HCT116 (cell line): ENCODE results near the gene MYH6. TPM values are rescaled to one million over a fixed set of nuclear protein-coding genes. Genes with fewer than 3 reads are reported as not detected.

ENCODE experiments used
- ATAC-seq: fragments of 200-7000 bp; cut with Tn5 transposase; 2 replicates; pipeline ENCODE4 v1.9.1; 2020; ENCODE audit warnings: mild to moderate bottlenecking, moderate library complexity
- BruUV-seq: library from RNA; stranded (reverse); fragments of 400-500 nt; replicated peaks from 2 replicates; lab custom pipeline; 2021; lab: Mats Ljungman, UMichigan
- CTCF ChIA-PET: fragments of 300-600 bp; sonication (Branson Sonifier 250); formaldehyde crosslinking; loops from one replicate; lab custom pipeline; 2021; ENCODE audit warnings: antibody characterized with exemption; lab: Charles Lee
- POLR2A ChIA-PET: fragments of 300-600, 350-600 bp; sonication (Branson Sonifier 250); formaldehyde crosslinking; loops from one replicate; lab custom pipeline; 2021; ENCODE audit warnings: antibody characterized with exemption; lab: Charles Lee
- RAD21 ChIA-PET, 2 experiments: fragments of 300-600 bp; sonication (Branson Sonifier 250); formaldehyde crosslinking; loops; one replicate each; lab custom pipeline; 2023; ENCODE audit warnings: low total read pairs in 2 of 2; ENCODE audit not compliant: uncharacterized antibody in 2 of 2, unreplicated experiment in 2 of 2, low non-redundant PET in 1 of 2; lab: Charles Lee
- DNase-seq: peaks from one replicate; pipeline ENCODE4 v3.0.0-alpha.2; 2010; ENCODE audit warnings: low read depth, low spot score
- H2AFZ ChIP-seq: fragments of 200-600 bp; shearing (Covaris generic), sonication (generic); 2 replicates; pipeline ENCODE4 v1.6.1; 2017; ENCODE audit warnings: low read depth, mixed run types, mixed read lengths, antibody characterized with exemption, low read length; ENCODE audit not compliant: poor library complexity, severe bottlenecking
- H3K27ac ChIP-seq: 2 replicates; pipeline ENCODE4 v1.5.1; 2012; ENCODE audit warnings: low read depth, low read length
- H3K27me3 ChIP-seq: fragments of 200-600 bp; sonication (generic); 2 replicates; pipeline ENCODE4 v1.6.1; 2016; ENCODE audit warnings: mixed run types, low read length, mixed read lengths; ENCODE audit not compliant: insufficient read depth
- H3K36me3 ChIP-seq, 2 experiments: fragments of 200-500 bp in 1 of 2; fragments of 200-600 bp in 1 of 2; sonication (Bioruptor generic) in 1 of 2; sonication (generic) in 1 of 2; 2 replicates each; pipeline versions ENCODE4 v1.5.1 to v1.6.1; 2014 to 2016; ENCODE audit warnings: low read length in 2 of 2, inconsistent platforms in 1 of 2, mixed read lengths in 1 of 2, mixed run types in 1 of 2; ENCODE audit not compliant: insufficient read depth in 2 of 2, control insufficient read depth in 1 of 2
- H3K4me1 ChIP-seq, 2 experiments: fragments of 200-600 bp in 1 of 2; sonication (generic) in 1 of 2; 2 replicates each; pipeline versions ENCODE4 v1.5.1 to v1.6.1; 2012 to 2017; ENCODE audit warnings: low read length in 2 of 2, inconsistent platforms in 1 of 2, mild to moderate bottlenecking in 1 of 2, mixed read lengths in 1 of 2, mixed run types in 1 of 2, moderate library complexity in 1 of 2; ENCODE audit not compliant: insufficient read depth in 2 of 2, control insufficient read depth in 1 of 2
- H3K4me2 ChIP-seq: fragments of 200-600 bp; sonication (generic); 2 replicates; pipeline ENCODE4 v1.6.1; 2017; ENCODE audit warnings: mixed run types, low read length, mixed read lengths
- H3K4me3 ChIP-seq, 2 experiments: fragments of 200-600 bp in 1 of 2; sonication (generic) in 1 of 2; replicated peaks in 1 of 2; 2 replicates each; pipeline ENCODE4 v1.5.1; 2011 to 2016; ENCODE audit warnings: low read length in 2 of 2, control low read depth in 1 of 2, low read depth in 1 of 2, mild to moderate bottlenecking in 1 of 2, mixed read lengths in 1 of 2, mixed run types in 1 of 2
- H3K79me2 ChIP-seq: fragments of 200-600 bp; sonication (generic); 2 replicates; pipeline ENCODE4 v1.6.1; 2017; ENCODE audit warnings: mild to moderate bottlenecking, mixed run types, low read length, moderate library complexity, mixed read lengths; ENCODE audit not compliant: insufficient read depth
- H3K9ac ChIP-seq: fragments of 200-600 bp; sonication (generic); 2 replicates; pipeline ENCODE4 v1.6.1; 2016; ENCODE audit warnings: low read length, mixed read lengths
- H3K9me2 ChIP-seq: fragments of 200-600 bp; sonication (generic), shearing (Covaris generic); 2 replicates; pipeline ENCODE4 v1.6.1; 2017; ENCODE audit warnings: mixed run types, mild to moderate bottlenecking, moderate library complexity; ENCODE audit not compliant: insufficient read depth
- H3K9me3 ChIP-seq, 2 experiments: fragments of 200-500 bp in 1 of 2; fragments of 200-600 bp in 1 of 2; sonication (Bioruptor generic) in 1 of 2; sonication (generic) in 1 of 2; 2 replicates each; pipeline ENCODE4 v1.6.1; 2014 to 2017; ENCODE audit warnings: low read length in 2 of 2, mixed read lengths in 2 of 2, inconsistent platforms in 1 of 2, low read depth in 1 of 2, mild to moderate bottlenecking in 1 of 2, mixed run types in 1 of 2, moderate library complexity in 1 of 2; ENCODE audit not compliant: control insufficient read depth in 1 of 2, insufficient read depth in 1 of 2
- H4K20me1 ChIP-seq: fragments of 200-600 bp; sonication (generic), shearing (Covaris generic); 2 replicates; pipeline ENCODE4 v1.6.1; 2017; ENCODE audit warnings: mixed run types, mild to moderate bottlenecking, moderate library complexity; ENCODE audit not compliant: insufficient read depth
- ATF3 ChIP-seq: IDR thresholded peaks from 2 replicates; pipeline ENCODE4 v1.6.1; 2012
- CBX3 ChIP-seq: IDR thresholded peaks from 2 replicates; pipeline ENCODE4 v1.6.1; 2012; ENCODE audit warnings: low read depth
- CEBPB ChIP-seq: IDR thresholded peaks from 2 replicates; pipeline ENCODE4 v1.6.1; 2012; ENCODE audit warnings: low read depth
- CTCF ChIP-seq, 3 experiments: fragments of 200-600 bp in 1 of 3; sonication (generic) in 1 of 3; IDR thresholded peaks in 2 of 3; conservative IDR thresholded peaks in 1 of 3; 2 replicates each; pipeline ENCODE4 v1.5.1; 2012 to 2017; ENCODE audit warnings: low read depth in 2 of 3, low read length in 2 of 3, antibody characterized with exemption in 1 of 3, borderline replicate concordance in 1 of 3, control low read depth in 1 of 3, mild to moderate bottlenecking in 1 of 3, mixed read lengths in 1 of 3, mixed run types in 1 of 3, moderate library complexity in 1 of 3; ENCODE audit not compliant: insufficient read depth in 1 of 3
- ELF1 ChIP-seq: IDR thresholded peaks from 2 replicates; pipeline ENCODE4 v1.6.1; 2012; ENCODE audit warnings: low read depth, borderline replicate concordance
- EZH2 ChIP-seq: fragments of 200-600 bp; sonication (generic); IDR thresholded peaks from 2 replicates; pipeline ENCODE4 v1.6.1; 2017; ENCODE audit warnings: antibody characterized with exemption, mixed run types
- FOSL1 ChIP-seq: IDR thresholded peaks from 2 replicates; pipeline ENCODE4 v1.6.1; 2012; ENCODE audit warnings: low read depth
- MAX ChIP-seq: IDR thresholded peaks from 2 replicates; pipeline ENCODE4 v1.6.1; 2012
- POLR2AphosphoS5 ChIP-seq: IDR thresholded peaks from 2 replicates; pipeline ENCODE4 v1.6.1; 2011; ENCODE audit warnings: mild to moderate bottlenecking, low read depth, low read length, moderate library complexity
- RAD21 ChIP-seq: IDR thresholded peaks from 2 replicates; pipeline ENCODE4 v1.6.1; 2012; ENCODE audit warnings: low read depth, mild to moderate bottlenecking
- REST ChIP-seq: IDR thresholded peaks from 2 replicates; pipeline ENCODE4 v1.6.1; 2012; ENCODE audit warnings: low read depth
- SP1 ChIP-seq: IDR thresholded peaks from 2 replicates; pipeline ENCODE4 v1.6.1; 2012; ENCODE audit warnings: low read depth
- SRF ChIP-seq: IDR thresholded peaks from 2 replicates; pipeline ENCODE4 v1.6.1; 2012; ENCODE audit warnings: low read depth
- TCF7L2 ChIP-seq: IDR thresholded peaks from 2 replicates; pipeline ENCODE4 v1.7.0; 2011; ENCODE audit warnings: borderline replicate concordance, inconsistent platforms; ENCODE audit not compliant: insufficient read depth, insufficient read length; ENCODE audit errors: extremely low read depth
- ZFX ChIP-seq: fragments of 450-650 bp; IDR thresholded peaks from 2 replicates; pipeline ENCODE4 v1.6.1; 2017
- ZNF274 ChIP-seq: fragments of 200-500 bp; sonication (Bioruptor generic); IDR thresholded peaks from 2 replicates; pipeline ENCODE4 v1.6.1; 2014; ENCODE audit warnings: mild to moderate bottlenecking, low read depth, low read length, inconsistent platforms
- intact Hi-C: fragments of 100-400 bp; cut with micrococcal nuclease; formaldehyde crosslinking; loops from 2 replicates; pipeline ENCODE4 v1.10.0; 2022
- total RNA-seq: library from RNA; stranded (reverse); gene quantifications from one replicate; pipeline ENCODE4 v1.2.1, GENCODE V29; 2021; ENCODE audit not compliant: unreplicated experiment

The MYH6 gene
- total RNA-seq, 1 experiment from 2014 or later, result not detected

GRCh38 chr14:23348297-23348655 lies 59.8 kb downstream of the MYH6 start:
- Histone ChIP-seq H3K9me3 (no peaks in the 10 kb centered on the region), H3K79me2 (no peaks in the 10 kb centered on the region), H2AFZ (no peak overlapping the region), H3K9me2 (no peaks in the 10 kb centered on the region), H3K9ac (no peak overlapping the region), H3K27me3 (no peaks in the 10 kb centered on the region), H3K4me1 (0 out of 4 replicates have a peak, but pooled peaks cover 0 to 2% of the 10 kb centered on the region in 2 experiments), H3K36me3 (no peaks in the 10 kb centered on the region), H3K4me2 (no peak overlapping the region), H4K20me1 (no peaks in the 10 kb centered on the region), H3K4me3 (no peak overlapping the region), H3K27ac (no peak overlapping the region)
- intact Hi-C loops, result no loop called here
- POLR2A ChIA-PET, result no interaction called here
- CTCF ChIA-PET, result no interaction called here
- RAD21 ChIA-PET, result no interaction called here
- TF ChIP-seq REST (no peak), TCF7L2 (no peak), POLR2AphosphoS5 (no peak), ATF3 (no peak), ELF1 (no peak), MAX (no peak), SRF (no peak), CBX3 (no peak), ZNF274 (no peak), RAD21 (no peak), ZFX (no peak), CEBPB (no peak), FOSL1 (no peak), CTCF (IDR thresholded peaks at IDR 0.05 in 2 of 3, conservative IDR thresholded peaks at IDR 0.05 in 1 of 3; ENCODE audit: borderline replicate concordance in 1 of 3, insufficient read depth in 1 of 3, low read depth in 2 of 3, low read length in 2 of 3) (no peak), EZH2 (no peak), SP1 (no peak)
- no TSS peak for BruUV-seq
- DNase-seq, result no peak
- no peak for ATAC-seq
